K562 (cell line): Measurements from ENCODE around the gene DHRS11. TPM values are rescaled to one million over a fixed set of nuclear protein-coding genes. Genes with fewer than 3 reads are reported as not detected.

Source experiments
- ATAC-seq: fragments of 200-7000 bp; cut with Tn5 transposase; 3 replicates; pipeline ENCODE4 v1.9.1; 2020; ENCODE audit warnings: moderate library complexity
- BruUV-seq: library from RNA; stranded (reverse); fragments of 400-500 nt; replicated peaks from 2 replicates; lab custom pipeline; 2021; lab: Mats Ljungman, UMichigan
- CTCF ChIA-PET: fragments of 300-600 bp; formaldehyde crosslinking; extraction: SDS; loops from one replicate; lab custom pipeline; 2021; ENCODE audit warnings: low intra/inter-chr PET ratio; lab: Yijun Ruan, JAX
- POLR2A ChIA-PET: fragments of 300-600, 350-650 bp; sonication (Branson Sonifier 250); formaldehyde crosslinking; extraction: SDS; loops from one replicate; lab custom pipeline; 2021; ENCODE audit warnings: antibody characterized with exemption, inconsistent platforms; lab: Yijun Ruan, JAX
- DNase-seq, 4 experiments: peaks; one replicate each; pipeline versions ENCODE4 v3.0.0 to v3.0.0-alpha.2; 2011 to 2018; ENCODE audit warnings: low spot score in 3 of 4, mixed read lengths in 3 of 4; ENCODE audit errors: extremely low read depth in 1 of 4
- FAIRE-seq: peaks from 2 replicates; lab custom pipeline; 2011; peaks lifted over from hg19 to GRCh38; lab: Jason Lieb, UNC
- H2AFZ ChIP-seq: 2 replicates; pipeline ENCODE4 v1.6.0; 2011; ENCODE audit warnings: low read depth, low read length, control low read depth, inconsistent platforms
- H3K27ac ChIP-seq: fragments of 200-600 bp; 3 replicates; pipeline ENCODE4 v1.8.0; 2011; ENCODE audit warnings: low read depth, mild to moderate bottlenecking, control low read depth, inconsistent platforms, low read length, moderate library complexity, mixed read lengths; ENCODE audit errors: extremely low read depth
- H3K27me3 ChIP-seq, 2 experiments: fragments of 300-600 bp in 1 of 2; 2 replicates in 1 of 2; 3 replicates in 1 of 2; pipeline versions ENCODE4 v1.6.0 to v1.8.0; 2011; ENCODE audit warnings: inconsistent platforms in 2 of 2, low read length in 2 of 2, mild to moderate bottlenecking in 1 of 2, mixed read lengths in 1 of 2, moderate library complexity in 1 of 2; ENCODE audit not compliant: control insufficient read depth in 2 of 2, insufficient read depth in 2 of 2
- H3K36me3 ChIP-seq: fragments of 300-600 bp; 3 replicates; pipeline ENCODE4 v1.8.0; 2011; ENCODE audit warnings: mild to moderate bottlenecking, low read length, inconsistent platforms; ENCODE audit not compliant: control insufficient read depth, insufficient read depth
- H3K4me1 ChIP-seq, 2 experiments: fragments of 200-600 bp in 1 of 2; replicated peaks in 1 of 2; 2 replicates in 1 of 2; 3 replicates in 1 of 2; pipeline versions ENCODE4 v1.5.1 to v1.8.0; 2011; ENCODE audit warnings: inconsistent platforms in 2 of 2, low read length in 2 of 2, mild to moderate bottlenecking in 1 of 2, mixed read lengths in 1 of 2, moderate library complexity in 1 of 2; ENCODE audit not compliant: control insufficient read depth in 2 of 2, insufficient read depth in 2 of 2
- H3K4me2 ChIP-seq: 2 replicates; pipeline ENCODE4 v1.6.1; 2011; ENCODE audit warnings: low read length, control low read depth, inconsistent platforms, mixed read lengths; ENCODE audit not compliant: insufficient read depth
- H3K4me3 ChIP-seq: fragments of 200-600 bp; sonication (generic), shearing (Covaris generic); 2 replicates; pipeline ENCODE4 v1.5.1; 2016; ENCODE audit warnings: control low read depth, inconsistent platforms
- H3K79me2 ChIP-seq: fragments of 200-600 bp; 3 replicates; pipeline ENCODE4 v1.8.0; 2011; ENCODE audit warnings: low read length, inconsistent platforms; ENCODE audit not compliant: control insufficient read depth, insufficient read depth
- H3K9ac ChIP-seq, 2 experiments: 2 replicates each; pipeline versions ENCODE4 v1.6.0 to v1.6.1; 2011; ENCODE audit warnings: low read depth in 2 of 2, low read length in 2 of 2, control low read depth in 1 of 2, inconsistent platforms in 1 of 2, mild to moderate bottlenecking in 1 of 2, mixed read lengths in 1 of 2; ENCODE audit not compliant: insufficient read depth in 1 of 2
- H3K9me1 ChIP-seq: one replicate; pipeline ENCODE4 v1.6.0; 2011; ENCODE audit warnings: inconsistent platforms, mild to moderate bottlenecking, low read length, moderate library complexity; ENCODE audit not compliant: control insufficient read depth, insufficient read depth
- H3K9me3 ChIP-seq: replicated peaks from 2 replicates; pipeline ENCODE4 v1.5.1; 2011; ENCODE audit warnings: low read depth, low read length, inconsistent platforms; ENCODE audit not compliant: control insufficient read depth, insufficient read depth
- H4K20me1 ChIP-seq: replicated peaks from 2 replicates; pipeline ENCODE4 v1.6.1; 2011; ENCODE audit warnings: low read length, inconsistent platforms, mixed read lengths; ENCODE audit not compliant: control insufficient read depth, insufficient read depth
- CBFA2T2 ChIP-seq: fragments of 450-650 bp; conservative IDR thresholded peaks from 2 replicates; pipeline ENCODE4 v1.6.1; 2017; ENCODE audit warnings: mild to moderate bottlenecking
- FIP1L1 ChIP-seq: fragments of 200-400 bp; formaldehyde crosslinking; IDR thresholded peaks from 2 replicates; pipeline ENCODE4 v1.6.1; 2018; ENCODE audit warnings: mild to moderate bottlenecking, low read depth, low read length; ENCODE audit not compliant: poor library complexity, severe bottlenecking
- FOSL1 ChIP-seq: fragments of 200-800 bp; sonication (Bioruptor generic); conservative IDR thresholded peaks from 2 replicates; pipeline ENCODE4 v1.6.1; 2016; ENCODE audit warnings: missing genetic modification characterization, missing compliant biosample characterization
- HDGF ChIP-seq: fragments of 450-650 bp; IDR thresholded peaks from 2 replicates; pipeline ENCODE4 v1.6.1; 2016
- LCOR ChIP-seq: sonication (generic); formaldehyde crosslinking; IDR thresholded peaks from 2 replicates; pipeline ENCODE4 v1.8.0; 2022; ENCODE audit warnings: mild to moderate bottlenecking, missing genetic modification reagents
- MEIS2 ChIP-seq: fragments of 450-650 bp; IDR thresholded peaks from 2 replicates; pipeline ENCODE4 v1.6.1; 2014; ENCODE audit warnings: mild to moderate bottlenecking; ENCODE audit not compliant: partially characterized antibody
- NCOA1 ChIP-seq: fragments of 450-650 bp; IDR thresholded peaks from 2 replicates; pipeline ENCODE4 v1.6.1; 2016; ENCODE audit warnings: low read depth
- NUFIP1 ChIP-seq: fragments of 450-650 bp; IDR thresholded peaks from 2 replicates; pipeline ENCODE4 v1.6.1; 2018; ENCODE audit not compliant: partially characterized antibody
- SAP30 ChIP-seq: fragments of 200-600 bp; sonication (generic); IDR thresholded peaks from 2 replicates; pipeline ENCODE4 v1.6.1; 2012; ENCODE audit warnings: borderline replicate concordance, low read depth, mild to moderate bottlenecking, moderate library complexity, low read length, control low read depth, inconsistent platforms; ENCODE audit not compliant: insufficient read depth, poor library complexity, severe bottlenecking
- SIRT6 ChIP-seq: IDR thresholded peaks from one replicate; pipeline ENCODE4 v1.6.1; 2012; ENCODE audit warnings: low read depth, mild to moderate bottlenecking, control low read depth, inconsistent platforms, low read length, moderate library complexity
- TCF3 ChIP-seq: sonication (generic); formaldehyde crosslinking; IDR thresholded peaks from 2 replicates; pipeline ENCODE4 v1.4.0; 2020; ENCODE audit warnings: mild to moderate bottlenecking, missing genetic modification reagents
- ZBTB5 ChIP-seq: fragments of 450-650 bp; IDR thresholded peaks from 2 replicates; pipeline ENCODE4 v1.6.1; 2017; ENCODE audit warnings: antibody characterized with exemption
- ZNF561 ChIP-seq: fragments of 450-650 bp; formaldehyde crosslinking; conservative IDR thresholded peaks from 2 replicates; pipeline ENCODE4 v1.4.0; 2020; ENCODE audit warnings: mild to moderate bottlenecking, moderate library complexity
- WGBS: fragments of 100-300 bp; shearing (Covaris generic); methylation state at CpG from one replicate; pipeline ENCODE4 v1.1.6; 2016; ENCODE audit warnings: low coverage, mixed read lengths; ENCODE audit not compliant: insufficient coverage; ENCODE audit errors: missing lambda C conversion rate; 5-methylcytosine and 5-hydroxymethylcytosine counted together
- in situ Hi-C: fragments of 300-500 bp; cut with MboI; formaldehyde crosslinking; loops from 4 replicates; pipeline ENCODE4 v1.15.0; 2018; ENCODE audit warnings: inconsistent platforms, mixed read lengths
- intact Hi-C: fragments of 100-400 bp; cut with micrococcal nuclease; formaldehyde crosslinking; loops from 2 replicates; pipeline ENCODE4 v1.14.2; 2022
- polyA plus RNA-seq, 8 experiments: library from polyadenylated mRNA; depleted of rRNA in 4 of 8; stranded (reverse) in 5 of 8; unstranded in 3 of 8; fragments of >200 nt; fragmentation: Nextera tagmentation in 2 of 8; fragmentation: Illumina TruSeq in 1 of 8; extraction: Ambion mirVana in 2 of 8; extraction: Trizol in 1 of 8; gene quantifications; 2 replicates each; pipeline versions ENCODE4 v1.2.1 to v1.2.3, GENCODE V29; 2011 to 2014; ENCODE audit warnings: inconsistent platforms in 1 of 8, missing spikeins in 1 of 8
- total RNA-seq, 7 experiments: library from RNA; depleted of rRNA in 6 of 7; stranded (reverse); fragments of >200 nt in 6 of 7; fragmentation: Illumina TruSeq in 2 of 7; extraction: Trizol in 2 of 7; gene quantifications; 2 replicates each; pipeline versions ENCODE4 v1.2.1 to v1.2.3, GENCODE V29; 2011 to 2021; ENCODE audit warnings: low replicate concordance in 1 of 7
- TF ChIP-seq, protein P1 (sequence below): fragments of 250-450 bp; sonication (Bioruptor Pico); IDR thresholded peaks from 2 replicates; pipeline ENCODE4 v1.5.0; 2020; ENCODE audit warnings: mild to moderate bottlenecking
- TF ChIP-seq, protein P2 (sequence below): fragments of 450-650 bp; IDR thresholded peaks from 2 replicates; pipeline ENCODE4 v1.6.1; 2017; ENCODE audit warnings: antibody characterized with exemption, mild to moderate bottlenecking

The DHRS11 gene
- total and polyA plus RNA-seq, 9 of the 15 experiments (the other 6 are each of a cell fraction or from before 2014, with no cell fraction given): 15.2 to 123 (median 59.8) TPM

- POLR2A ChIA-PET: interaction anchor here (0.8 to 1.4 kb wide), 4 partner anchors 11 to 30 kb away, joined by 3 to 4 read pairs (median 3); partner anchors contain the start of gene DHRS11
- DNase-seq (no peak), FAIRE-seq (no peak), ATAC-seq (no peak)
- intact Hi-C loops: no loop called here
- H3K4me2 ChIP-seq: no peak overlapping the region
- no peak overlapping the region for H3K4me3 ChIP-seq
- H3K27me3 ChIP-seq: no peaks in the 10 kb centered on the region
- BruUV-seq: no TSS peak
- no peak overlapping the region for H3K9ac ChIP-seq
- H3K36me3 ChIP-seq: peaks cover 81% of the 10 kb centered on the region
- H4K20me1 ChIP-seq: no peaks in the 10 kb centered on the region
- no peaks in the 10 kb centered on the region for H3K9me3 ChIP-seq
- H3K4me1 ChIP-seq: peaks cover 0 to 6% of the 10 kb centered on the region in 2 experiments; a peak in 2 of 5 replicates
- CTCF ChIA-PET: no interaction called here
- H3K9me1 ChIP-seq: no peaks in the 10 kb centered on the region
- WGBS: 76% methylated on average over 2 of the region's 2 CpGs
- peaks cover 20% of the 10 kb centered on the region for H3K79me2 ChIP-seq
- H2AFZ ChIP-seq: no peak overlapping the region
- H3K27ac ChIP-seq: no peak overlapping the region
- in situ Hi-C loops: no loop called here
- TF ChIP-seq CBFA2T2 (no peak), ZNF561 (CRISPR knock-in tag) (no peak), FIP1L1 (no peak), SIRT6 (no peak), FOSL1 (tag) (no peak), SAP30 (no peak), NCOA1 (no peak), TCF3 (CRISPR knock-in tag) (no peak), LCOR (no peak), NUFIP1 (no peak), ZBTB5 (no peak), MEIS2 (no peak), HDGF (no peak)
- TF ChIP-seq, protein P1, sequence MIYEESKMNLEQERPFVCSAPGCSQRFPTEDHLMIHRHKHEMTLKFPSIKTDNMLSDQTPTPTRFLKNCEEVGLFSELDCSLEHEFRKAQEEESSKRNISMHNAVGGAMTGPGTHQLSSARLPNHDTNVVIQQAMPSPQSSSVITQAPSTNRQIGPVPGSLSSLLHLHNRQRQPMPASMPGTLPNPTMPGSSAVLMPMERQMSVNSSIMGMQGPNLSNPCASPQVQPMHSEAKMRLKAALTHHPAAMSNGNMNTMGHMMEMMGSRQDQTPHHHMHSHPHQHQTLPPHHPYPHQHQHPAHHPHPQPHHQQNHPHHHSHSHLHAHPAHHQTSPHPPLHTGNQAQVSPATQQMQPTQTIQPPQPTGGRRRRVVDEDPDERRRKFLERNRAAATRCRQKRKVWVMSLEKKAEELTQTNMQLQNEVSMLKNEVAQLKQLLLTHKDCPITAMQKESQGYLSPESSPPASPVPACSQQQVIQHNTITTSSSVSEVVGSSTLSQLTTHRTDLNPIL: no peak
- TF ChIP-seq, protein P2, sequence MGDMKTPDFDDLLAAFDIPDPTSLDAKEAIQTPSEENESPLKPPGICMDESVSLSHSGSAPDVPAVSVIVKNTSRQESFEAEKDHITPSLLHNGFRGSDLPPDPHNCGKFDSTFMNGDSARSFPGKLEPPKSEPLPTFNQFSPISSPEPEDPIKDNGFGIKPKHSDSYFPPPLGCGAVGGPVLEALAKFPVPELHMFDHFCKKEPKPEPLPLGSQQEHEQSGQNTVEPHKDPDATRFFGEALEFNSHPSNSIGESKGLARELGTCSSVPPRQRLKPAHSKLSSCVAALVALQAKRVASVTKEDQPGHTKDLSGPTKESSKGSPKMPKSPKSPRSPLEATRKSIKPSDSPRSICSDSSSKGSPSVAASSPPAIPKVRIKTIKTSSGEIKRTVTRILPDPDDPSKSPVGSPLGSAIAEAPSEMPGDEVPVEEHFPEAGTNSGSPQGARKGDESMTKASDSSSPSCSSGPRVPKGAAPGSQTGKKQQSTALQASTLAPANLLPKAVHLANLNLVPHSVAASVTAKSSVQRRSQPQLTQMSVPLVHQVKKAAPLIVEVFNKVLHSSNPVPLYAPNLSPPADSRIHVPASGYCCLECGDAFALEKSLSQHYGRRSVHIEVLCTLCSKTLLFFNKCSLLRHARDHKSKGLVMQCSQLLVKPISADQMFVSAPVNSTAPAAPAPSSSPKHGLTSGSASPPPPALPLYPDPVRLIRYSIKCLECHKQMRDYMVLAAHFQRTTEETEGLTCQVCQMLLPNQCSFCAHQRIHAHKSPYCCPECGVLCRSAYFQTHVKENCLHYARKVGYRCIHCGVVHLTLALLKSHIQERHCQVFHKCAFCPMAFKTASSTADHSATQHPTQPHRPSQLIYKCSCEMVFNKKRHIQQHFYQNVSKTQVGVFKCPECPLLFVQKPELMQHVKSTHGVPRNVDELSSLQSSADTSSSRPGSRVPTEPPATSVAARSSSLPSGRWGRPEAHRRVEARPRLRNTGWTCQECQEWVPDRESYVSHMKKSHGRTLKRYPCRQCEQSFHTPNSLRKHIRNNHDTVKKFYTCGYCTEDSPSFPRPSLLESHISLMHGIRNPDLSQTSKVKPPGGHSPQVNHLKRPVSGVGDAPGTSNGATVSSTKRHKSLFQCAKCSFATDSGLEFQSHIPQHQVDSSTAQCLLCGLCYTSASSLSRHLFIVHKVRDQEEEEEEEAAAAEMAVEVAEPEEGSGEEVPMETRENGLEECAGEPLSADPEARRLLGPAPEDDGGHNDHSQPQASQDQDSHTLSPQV: no peak
These were observed 13.0 kb upstream of the DHRS11 start for GRCh38 chr17:36578671-36579070.
